Measurements from ENCODE around the gene FOXJ1.

DNA sequence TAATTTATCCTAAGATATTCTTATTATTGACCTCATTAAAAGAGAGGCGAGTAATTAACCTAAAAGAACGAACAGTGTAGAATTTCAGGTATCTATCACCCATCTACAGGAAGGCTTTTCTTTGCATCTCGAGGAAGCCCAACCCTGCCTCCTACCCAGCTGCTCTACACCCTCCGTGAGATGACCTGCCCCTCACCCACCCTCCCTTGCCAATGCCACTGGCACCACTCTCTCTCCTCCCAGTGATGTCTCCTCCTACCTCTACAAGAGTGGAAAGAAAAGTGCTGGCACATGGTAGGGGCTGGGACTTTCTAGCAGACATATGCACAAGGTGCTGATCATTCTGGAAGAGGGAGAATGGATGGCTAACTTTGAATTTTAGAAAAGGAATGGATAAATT is 22.9 kb upstream of the FOXJ1 start:
- TF ChIP-seq POLR2A (IDR thresholded peaks at IDR 0.05): no peak
- TF ChIP-seq, protein P1, sequence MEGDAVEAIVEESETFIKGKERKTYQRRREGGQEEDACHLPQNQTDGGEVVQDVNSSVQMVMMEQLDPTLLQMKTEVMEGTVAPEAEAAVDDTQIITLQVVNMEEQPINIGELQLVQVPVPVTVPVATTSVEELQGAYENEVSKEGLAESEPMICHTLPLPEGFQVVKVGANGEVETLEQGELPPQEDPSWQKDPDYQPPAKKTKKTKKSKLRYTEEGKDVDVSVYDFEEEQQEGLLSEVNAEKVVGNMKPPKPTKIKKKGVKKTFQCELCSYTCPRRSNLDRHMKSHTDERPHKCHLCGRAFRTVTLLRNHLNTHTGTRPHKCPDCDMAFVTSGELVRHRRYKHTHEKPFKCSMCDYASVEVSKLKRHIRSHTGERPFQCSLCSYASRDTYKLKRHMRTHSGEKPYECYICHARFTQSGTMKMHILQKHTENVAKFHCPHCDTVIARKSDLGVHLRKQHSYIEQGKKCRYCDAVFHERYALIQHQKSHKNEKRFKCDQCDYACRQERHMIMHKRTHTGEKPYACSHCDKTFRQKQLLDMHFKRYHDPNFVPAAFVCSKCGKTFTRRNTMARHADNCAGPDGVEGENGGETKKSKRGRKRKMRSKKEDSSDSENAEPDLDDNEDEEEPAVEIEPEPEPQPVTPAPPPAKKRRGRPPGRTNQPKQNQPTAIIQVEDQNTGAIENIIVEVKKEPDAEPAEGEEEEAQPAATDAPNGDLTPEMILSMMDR (IDR thresholded peaks at IDR 0.05): no peak

All from thyroid gland (tissue), 4 donors.